GM18868 (cell line): ENCODE results near the gene FANCI.
A peak's percentile ranks its signal among the peaks of the same experiment; 100 is the strongest.

Experiments
- ATAC-seq: cut with Tn5 transposase; IDR thresholded peaks from one replicate; pipeline ENCODE4 v1.9.1; 2021; ENCODE audit warnings: mild to moderate bottlenecking, moderate library complexity; ENCODE audit not compliant: unreplicated experiment

Gene FANCI

DNA sequence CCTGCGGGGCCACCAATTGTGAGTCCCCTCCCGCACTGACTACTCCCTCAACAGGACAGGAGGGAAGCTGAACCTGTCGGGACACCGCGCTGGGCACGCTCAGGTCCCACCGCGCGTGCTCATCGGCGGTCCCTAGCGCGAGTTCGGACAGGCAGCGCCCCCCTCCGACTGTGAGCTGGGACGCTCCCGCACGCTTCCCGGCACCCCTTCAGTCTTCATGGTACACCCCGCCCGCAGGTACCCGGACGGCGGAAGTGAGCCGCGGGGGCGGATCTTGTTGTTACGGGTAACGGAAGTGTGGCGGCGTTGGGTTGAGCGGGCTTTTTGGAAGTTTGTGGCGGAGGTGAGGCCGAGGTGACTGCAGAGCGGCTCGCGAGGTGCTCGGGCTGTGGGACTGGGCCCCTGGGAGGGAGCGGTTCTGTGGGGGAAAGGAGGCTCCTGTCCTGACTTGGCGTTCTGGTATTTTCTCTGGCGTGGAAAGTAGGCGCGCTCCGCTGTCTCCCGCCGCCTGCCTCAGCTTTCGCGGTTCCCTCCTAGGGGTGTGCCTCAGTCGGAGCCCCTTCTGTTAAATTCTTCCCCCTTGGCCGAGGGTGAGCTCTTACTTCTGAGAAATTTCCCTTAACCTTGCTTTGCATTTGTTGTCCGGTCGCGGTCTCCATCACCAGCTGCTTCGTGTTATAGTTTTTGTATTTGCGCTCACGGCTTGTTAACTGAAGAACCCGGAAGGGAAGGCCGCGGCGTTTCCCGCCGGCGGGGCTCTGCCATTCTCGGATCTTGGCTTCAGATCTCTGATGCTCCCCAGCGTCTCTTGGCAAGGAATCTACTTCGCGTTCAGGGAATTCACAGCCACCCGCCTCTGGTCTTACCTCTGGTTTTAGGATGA lies at the start of gene FANCI:
Gene FANCI (plus strand): TSS at position 289 of the 883 bp plus-strand sequence. CDS start 3,669 bp downstream, outside the sequence.
- ATAC-seq, result peak; percentile 96

DNA sequence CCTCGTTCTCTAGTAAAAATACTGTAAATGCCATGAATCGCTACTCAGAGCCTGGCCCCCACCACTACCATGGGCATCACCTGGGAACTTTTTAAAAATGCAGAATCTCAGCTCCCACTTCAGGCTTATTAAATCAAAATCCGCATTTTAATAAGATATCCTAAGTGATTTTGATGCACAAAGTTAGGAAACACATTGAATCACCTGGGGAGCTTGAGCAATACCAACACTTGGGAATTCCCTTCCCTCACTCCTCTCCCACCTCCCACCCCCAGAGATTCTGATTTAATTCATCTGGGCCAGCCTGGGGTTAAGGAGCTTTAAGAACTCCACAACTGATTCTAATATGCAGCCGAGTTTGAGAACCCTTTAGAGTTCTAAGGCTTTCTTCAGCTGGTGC lies 49.2 kb upstream of the FANCI start:
- no peak for ATAC-seq

DNA sequence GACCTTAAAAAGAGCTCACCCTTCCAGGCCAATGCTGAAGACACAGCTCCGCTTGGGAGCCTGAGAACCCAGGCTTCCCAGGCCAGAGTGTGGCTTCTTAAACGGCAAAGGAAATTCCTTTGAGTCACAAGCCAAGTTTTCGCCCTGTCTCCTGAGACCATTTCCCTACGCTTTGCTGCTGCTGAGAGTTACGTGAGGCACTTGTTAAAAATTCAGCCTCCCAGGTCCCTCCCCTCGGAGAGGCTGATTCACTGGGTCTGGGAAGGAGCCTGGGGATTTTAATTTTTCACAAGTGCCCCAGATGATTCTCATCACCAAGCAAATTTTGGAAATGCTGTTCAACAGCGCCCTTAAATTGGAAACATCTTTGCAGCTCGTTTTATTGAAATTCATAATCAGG lies 47.9 kb upstream of the FANCI start:
- no peak for ATAC-seq

DNA sequence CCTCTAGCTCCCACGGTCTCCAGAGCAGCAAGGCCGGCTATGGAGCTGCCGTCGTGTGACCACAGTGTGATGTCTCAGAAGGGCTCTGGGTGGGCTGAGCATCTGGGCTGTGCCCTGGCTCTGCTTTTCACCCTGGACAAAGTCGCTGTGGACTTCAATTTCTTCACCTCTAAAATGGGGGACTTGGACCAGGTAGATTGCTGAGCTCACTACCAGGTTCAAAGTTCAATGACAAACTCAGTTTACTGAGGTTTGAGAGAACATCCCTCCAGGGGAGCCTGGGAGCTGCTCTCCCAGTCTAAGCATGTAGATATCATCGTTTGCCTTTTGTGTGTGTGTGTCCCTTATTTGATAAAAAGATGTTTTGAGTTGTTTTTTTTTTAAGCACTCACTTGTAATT lies 47.5 kb upstream of the FANCI start:
- ATAC-seq, result no peak

DNA sequence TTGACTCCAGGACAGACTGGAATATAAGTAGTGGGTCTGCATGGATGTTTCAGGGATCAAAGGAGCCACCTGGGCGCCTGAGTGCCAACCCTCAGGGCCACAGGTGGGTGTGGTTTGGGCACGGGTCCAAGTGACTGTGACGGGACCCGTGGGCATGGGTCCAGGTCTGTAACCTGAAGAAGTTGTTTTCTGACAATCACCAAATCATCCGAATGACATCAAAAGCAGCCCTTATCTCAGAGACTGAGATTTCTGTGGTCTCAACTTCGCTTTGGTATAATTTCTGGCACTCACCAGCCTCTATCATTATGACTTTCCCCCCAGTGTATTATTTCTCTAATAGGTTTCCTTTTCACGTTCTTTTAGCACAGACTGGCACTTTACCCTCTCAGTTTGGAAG lies 46.8 kb upstream of the FANCI start:
- no peak for ATAC-seq

DNA sequence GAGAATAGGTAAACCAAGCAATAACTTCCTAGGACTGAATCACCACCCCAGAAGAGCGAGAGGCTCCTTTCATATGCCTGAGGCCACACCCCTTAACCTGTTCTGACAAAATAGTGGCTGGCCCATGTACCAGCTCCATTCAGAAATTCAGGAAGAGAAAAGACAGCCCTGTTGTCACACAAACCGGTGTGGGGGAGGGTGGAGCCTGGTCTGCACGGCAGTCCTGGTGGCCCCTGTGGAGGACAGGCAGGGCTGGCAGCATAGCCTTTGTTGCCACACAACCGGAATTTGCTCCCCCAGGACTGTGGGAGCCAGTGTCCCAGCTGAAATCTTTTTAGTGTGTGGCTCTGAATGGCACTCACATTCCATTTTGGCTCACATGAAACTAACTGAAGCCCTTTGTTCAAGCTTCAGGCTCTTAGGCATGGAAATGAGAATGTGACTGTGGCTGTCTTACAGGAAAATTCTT lies 46.2 kb upstream of the FANCI start:
- ATAC-seq, result no peak

DNA sequence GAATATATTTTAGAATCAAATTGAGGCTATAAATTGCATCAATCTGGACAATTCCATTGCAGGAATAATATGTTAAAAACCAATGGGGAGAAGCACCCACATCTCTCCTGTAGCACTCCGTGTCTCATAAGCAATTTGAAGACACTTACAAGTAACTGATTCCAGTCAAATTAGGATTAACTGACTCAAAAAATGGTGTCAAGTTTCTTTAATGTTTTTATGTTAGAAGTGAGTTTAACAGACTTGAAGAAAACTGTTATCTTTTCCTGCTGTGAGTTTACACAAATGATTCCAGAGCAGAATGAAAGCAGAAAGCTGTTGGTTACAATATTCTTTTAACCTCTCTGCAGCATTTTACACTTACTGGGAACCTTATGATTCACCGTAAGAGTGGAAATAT lies 45.6 kb upstream of the FANCI start:
- ATAC-seq, result no peak

DNA sequence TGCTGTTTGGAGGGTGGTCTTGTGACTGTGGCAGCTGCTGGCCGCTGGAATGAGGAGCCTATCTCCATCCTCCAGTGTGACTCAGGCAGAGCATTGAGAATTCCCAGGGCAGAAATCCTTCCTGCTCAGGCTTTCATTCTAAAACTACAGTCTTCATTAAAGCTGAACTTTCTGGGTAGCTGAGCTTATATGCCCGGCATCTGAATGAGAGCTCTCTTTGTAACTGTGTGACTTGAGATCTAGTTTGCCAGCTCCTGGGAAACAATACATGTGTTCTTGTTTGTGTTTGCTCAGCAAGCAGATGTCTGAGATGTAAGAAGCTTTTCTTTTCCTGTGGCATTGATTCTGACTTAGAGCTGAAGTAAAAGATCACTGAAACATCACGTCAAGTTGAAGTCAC lies 44.8 kb upstream of the FANCI start:
- no peak for ATAC-seq

DNA sequence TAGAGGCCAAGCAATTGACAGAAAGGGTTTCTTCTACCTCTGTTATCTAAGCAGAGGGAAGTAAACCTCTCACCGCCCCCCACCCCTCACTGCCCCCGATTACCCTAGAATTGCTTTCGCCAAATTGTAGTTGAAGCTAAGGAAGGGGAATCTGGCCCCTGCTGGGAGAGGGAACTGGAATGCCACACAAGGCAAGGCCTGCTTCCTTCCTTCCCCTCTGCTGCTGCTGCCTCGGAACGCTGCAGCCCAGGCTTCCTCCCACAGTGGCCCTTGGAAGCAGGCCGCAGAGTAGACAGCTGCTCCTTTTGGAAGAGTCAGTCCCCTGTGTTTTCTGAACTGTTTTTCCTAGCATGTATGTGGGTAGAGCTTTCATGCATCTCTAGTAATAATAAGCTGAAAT lies 44.0 kb upstream of the FANCI start:
- ATAC-seq, result no peak

DNA sequence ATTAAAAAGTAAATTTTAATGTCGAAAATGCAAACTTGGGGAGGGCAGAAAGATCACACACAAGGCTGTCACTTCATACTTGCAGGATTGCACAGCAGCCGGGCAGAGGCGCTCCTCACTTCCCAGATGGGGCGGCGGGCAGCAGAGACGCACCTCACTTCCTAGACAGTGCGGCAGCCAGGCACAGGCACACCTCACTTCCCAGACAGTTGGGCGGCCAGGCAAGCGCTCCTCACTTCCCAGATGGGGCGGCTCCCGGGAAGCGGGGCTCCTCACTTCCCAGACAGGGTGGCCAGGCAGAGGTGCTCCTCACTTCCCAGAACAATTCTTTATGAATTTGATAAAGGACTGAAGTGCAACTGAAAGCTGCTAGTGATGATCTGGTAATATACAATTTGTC lies 43.6 kb upstream of the FANCI start:
- ATAC-seq, result no peak

DNA sequence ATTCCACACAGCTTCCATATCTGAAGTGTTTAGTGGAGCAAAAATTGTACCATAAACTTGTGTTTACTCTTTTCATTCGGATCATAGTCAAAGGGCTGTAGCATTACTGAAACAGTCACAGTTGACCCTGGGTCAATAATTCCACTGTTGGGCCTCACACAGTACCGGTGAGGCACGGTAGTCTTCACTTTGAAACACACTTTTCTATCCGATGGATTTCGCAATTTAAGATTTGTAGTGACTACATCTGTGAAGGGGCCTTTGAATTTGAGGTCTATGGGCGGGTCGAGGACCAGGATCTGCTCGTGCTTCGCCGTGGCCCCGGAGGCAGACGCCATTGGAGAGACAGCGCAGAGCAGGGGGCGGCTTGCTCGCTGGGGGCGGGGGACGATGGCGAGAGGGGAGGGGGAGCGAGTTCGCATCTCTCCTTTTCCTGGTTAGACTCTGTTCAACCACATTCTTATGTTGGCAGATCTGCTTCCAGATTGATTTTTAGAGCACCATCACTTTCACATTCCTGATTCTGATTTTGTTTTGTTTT lies 42.2 kb upstream of the FANCI start:
- ATAC-seq, result no peak

DNA sequence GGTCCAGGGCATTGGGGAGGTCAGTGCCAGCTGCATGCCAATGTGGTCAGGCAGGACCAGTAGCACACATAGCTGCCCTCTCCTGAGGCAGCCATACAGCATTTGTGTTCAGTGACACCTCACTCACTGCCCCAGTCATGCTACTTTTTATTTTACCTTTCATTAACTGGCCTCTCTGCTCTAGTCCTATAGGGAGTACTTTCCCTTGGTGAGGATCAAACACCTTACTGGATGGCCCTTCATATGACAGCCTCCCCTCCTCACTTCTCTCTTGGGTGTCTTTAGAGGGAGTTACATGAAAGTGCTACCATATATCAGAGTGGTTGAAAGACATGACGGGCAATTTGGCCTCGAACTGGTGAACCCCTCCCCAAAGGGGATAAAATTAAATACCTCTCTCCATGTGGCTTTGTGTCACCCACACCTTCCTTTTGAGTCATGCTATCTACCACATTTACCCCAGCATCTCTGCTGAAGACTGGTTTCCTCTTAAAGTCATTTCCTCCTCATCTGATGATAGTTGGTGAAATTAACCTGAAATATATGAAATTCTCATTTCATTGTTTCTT lies 40.0 kb upstream of the FANCI start:
- no peak for ATAC-seq

DNA sequence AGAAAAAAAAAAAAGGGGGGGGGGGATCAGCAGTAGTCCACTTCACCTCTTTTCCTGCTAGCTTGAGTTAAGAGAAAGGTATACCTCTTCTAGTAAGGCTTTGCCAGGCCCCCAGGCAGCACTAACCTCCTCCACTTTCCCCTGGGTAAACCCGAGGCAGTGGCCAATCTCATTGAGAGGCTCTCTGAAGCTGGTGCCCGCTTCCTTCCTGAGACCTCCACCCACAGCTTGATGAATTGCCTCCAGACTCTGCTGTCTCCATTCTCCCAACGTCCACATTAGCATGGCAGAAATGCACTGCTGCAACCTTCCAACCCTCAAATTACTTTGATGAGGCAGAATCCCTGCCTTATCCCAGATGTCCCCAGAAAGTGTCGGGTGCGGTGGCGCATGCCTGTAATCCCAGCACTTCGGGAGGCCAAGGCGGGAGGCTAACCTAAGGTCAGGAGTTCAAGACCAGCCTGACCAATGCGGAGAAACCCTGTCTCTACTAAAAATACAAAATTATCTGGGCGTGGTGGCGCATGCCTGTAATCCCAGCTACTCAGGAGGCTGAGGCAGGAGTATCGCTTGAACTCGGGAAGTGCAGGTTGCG lies 37.7 kb upstream of the FANCI start:
- no peak for ATAC-seq

DNA sequence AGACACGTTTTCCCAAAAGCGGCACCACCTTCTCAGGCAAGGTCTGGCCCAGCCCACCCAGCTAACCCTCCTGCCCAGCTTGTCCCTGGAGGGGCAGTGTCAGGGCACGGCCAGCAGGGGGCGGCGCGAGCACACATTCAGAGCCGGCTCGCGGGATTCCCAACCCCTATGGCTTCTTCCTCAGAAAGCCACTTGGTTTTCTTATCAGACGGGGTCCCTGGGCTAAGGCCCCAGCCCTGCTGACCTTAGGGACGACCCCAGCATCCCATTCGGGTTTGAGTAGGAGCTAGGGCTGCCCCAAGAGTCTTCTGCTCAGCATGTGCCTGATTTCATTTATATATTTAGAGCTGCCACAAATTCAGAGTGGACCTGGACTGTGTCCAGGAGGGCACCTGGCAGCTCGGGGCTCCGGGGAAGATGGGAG lies 36.9 kb upstream of the FANCI start:
- ATAC-seq, result peak; percentile 81

DNA sequence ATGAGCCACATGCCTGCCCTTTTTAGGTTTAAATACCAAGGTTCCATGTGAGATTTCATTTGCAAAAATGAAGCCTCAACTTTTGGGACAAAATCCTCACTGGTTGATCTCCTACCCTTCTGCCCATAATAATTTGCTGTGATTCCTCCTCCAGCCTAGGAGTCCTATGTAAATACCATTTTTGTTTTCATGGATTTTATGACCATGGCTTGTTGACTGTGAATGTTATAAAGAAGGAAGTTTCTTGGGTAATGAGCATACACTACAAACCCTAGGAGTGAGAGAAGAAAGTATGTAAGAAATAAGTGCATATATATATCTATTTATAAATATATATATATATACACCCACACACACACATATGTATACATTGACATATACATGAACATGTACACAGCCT lies 35.5 kb upstream of the FANCI start:
- no peak for ATAC-seq

DNA sequence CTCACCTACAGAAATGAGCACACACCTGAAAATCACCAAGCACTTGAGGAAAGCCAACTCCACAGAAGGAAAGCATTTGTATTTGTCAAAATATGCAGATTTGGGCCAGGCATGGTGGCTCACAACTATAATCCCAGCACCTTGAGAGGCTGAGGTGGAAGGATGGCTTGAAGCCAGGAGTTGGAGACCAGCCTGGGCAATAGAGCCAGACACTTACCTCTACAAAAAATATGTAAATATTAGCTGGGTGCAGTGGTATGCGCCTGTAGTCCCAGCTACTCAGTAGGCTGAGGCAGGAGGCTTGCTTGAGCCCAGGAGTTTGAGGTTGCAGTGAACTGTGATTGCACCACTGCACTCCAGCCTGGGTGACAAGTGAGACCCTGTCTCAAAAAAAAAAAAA lies 34.7 kb upstream of the FANCI start:
- no peak for ATAC-seq

DNA sequence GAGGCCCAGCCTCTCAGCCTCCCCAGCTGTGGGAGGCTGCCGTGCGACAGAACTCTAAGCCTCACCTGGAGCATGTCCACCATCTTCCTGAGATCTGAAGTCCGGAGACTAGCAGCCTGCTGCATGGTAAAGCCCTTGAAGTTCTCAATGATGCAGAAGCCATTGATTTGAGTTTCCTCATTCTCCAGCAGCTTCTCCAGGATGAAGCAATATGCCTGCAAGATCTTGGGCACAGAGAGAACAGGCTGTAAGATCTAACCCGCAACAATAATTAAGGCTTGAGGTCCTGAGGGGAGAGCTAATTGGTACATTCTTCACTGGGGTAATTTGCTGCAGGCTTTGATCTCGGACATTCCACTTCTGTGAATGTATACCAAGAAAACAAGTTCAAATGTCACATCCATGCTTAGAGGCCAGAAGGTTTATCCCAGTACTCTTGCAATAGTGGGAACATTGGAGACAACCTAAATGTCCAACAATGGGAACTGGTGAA lies 32.1 kb upstream of the FANCI start:
- no peak for ATAC-seq

DNA sequence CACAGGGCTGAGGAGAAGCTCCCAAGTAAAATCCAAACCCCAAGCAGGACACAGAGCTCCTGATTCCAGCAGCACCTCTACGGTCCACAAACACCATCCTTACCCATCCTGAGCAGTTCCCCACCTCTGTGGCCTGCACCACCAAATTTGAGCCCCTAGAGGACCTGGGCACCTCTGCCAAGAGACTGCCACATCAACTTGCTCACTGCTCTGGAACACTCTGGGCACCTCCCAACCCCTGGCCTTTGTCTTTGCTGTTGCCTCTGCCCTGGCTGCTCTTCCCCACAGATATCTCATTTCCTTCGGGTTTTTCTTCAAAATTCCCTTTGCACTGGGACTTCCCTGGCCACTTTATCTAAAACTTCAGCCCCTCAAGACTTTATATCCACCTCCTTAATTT lies 28.2 kb upstream of the FANCI start:
- ATAC-seq, result no peak

DNA sequence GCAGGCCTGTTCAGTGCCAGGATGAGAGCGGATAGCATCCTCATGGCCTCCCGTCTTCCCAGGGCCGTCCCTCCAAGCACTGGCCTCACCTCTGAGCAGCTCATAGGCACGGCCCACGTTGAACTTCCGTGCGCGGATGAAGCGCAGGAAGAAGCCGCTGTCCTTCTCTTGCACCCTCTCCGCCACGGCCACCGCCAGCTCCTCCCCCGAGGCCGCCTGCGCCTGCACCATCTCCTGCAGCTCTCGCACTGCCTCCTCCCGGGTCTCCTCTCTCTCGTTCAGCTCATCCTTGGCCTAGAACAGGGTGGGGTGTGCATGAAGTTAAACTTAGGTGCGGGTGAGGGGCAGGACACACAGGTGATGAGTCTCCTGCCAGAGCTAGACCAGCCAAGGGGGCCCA lies 26.7 kb upstream of the FANCI start:
- ATAC-seq, result no peak

DNA sequence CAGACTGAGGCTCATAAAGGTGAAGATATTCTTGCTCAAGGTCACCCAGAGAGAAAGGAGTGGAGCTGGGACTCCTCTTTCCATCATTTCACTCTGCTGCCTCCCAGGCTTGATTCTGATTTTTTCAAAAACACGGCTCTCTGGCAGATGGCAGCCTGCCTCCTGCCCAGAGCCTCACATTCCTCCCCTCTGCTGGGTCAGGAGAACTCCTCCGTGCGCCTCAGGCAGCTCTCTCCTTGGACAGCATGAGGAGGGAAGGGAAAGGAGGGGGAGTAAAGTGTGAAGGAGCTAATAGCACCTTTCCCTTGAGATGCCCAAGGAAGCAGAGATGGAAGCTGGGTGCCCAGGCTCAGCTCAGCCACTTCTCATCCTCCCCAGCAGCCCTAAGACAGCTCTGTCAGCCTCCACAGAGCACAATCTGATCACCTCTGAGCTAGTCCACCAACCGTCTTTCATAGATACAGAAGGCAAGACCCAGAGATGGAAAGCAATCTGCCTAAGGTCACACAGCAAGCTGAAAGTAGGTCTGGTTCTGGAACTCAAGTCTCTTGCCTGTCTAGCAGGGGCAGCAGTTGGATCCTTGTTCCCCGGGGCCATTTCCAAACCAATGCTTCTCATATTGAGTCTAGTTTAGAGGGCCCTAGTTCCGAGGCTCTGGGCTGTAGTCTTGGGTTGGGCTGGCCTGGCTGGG lies 25.9 kb upstream of the FANCI start:
- no peak for ATAC-seq

DNA sequence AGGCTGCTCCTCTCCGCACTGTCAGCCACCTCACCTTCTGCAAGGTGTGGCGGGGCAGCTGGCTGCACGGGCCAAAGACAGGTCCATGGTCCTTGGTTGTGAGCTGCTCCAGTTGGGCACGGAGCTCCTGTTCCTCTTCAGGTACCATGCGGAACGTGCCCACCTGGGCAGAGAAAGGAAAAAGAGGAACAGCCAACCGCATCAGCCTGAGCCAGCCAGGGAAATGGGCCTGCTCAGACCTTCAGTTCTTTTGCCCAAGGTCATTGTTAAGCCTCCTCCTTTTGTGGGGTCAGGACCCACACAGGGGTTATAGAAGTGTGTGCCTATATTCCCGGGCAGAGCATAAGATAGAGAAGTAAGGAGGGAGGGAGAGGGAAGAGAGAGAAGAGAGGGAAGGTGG lies 25.2 kb upstream of the FANCI start:
- ATAC-seq, result no peak
